GM20000 (cell line): ENCODE results near the gene LRRC41.

Experiments
- DNase-seq: peaks from one replicate; pipeline ENCODE4 v3.0.0; 2012; ENCODE audit warnings: low spot score
- TF ChIP-seq, protein P1 (sequence below): IDR thresholded peaks from 2 replicates; pipeline ENCODE4 v1.5.1; 2012; ENCODE audit warnings: mild to moderate bottlenecking, control low read depth; ENCODE audit errors: extremely low read depth, missing control alignments

The LRRC41 gene

DNA sequence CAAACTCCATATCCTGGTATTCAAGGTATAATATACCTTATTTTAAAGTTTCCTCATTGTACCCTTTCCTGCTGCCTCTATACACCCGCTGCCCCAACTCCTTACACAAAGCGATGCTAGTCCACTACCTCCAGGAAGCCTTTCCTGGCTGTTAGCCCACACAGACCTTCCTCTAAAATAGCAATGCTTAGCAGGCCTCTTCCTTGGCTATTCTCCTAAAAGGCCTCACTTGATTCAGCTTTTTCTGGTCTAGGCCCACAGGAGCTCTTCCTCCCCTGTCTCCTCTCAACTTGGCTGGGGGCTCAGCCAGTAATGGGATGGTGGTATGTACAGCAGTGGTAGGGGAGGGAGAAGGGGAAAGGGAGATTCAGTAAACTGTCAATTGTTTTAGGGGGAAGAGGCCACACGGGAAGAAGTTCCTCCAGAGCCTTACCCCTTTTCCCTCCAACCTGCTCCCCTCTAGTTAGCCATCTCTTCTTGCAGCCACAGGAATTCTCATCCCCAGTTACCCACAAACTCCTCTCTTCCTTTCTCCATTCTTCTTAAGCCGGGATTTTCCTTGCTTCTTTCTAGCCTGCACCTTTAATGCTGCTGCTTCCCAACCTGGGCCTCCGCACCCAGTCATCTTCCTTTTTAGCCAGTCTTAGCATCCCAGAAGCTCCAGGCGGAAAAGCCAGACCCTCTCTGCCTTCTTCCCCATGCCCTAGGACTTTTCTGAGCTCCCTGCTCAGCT is 2.6 kb downstream of the LRRC41 start:
- TF ChIP-seq, protein P1, sequence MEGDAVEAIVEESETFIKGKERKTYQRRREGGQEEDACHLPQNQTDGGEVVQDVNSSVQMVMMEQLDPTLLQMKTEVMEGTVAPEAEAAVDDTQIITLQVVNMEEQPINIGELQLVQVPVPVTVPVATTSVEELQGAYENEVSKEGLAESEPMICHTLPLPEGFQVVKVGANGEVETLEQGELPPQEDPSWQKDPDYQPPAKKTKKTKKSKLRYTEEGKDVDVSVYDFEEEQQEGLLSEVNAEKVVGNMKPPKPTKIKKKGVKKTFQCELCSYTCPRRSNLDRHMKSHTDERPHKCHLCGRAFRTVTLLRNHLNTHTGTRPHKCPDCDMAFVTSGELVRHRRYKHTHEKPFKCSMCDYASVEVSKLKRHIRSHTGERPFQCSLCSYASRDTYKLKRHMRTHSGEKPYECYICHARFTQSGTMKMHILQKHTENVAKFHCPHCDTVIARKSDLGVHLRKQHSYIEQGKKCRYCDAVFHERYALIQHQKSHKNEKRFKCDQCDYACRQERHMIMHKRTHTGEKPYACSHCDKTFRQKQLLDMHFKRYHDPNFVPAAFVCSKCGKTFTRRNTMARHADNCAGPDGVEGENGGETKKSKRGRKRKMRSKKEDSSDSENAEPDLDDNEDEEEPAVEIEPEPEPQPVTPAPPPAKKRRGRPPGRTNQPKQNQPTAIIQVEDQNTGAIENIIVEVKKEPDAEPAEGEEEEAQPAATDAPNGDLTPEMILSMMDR: no peak
- no peak for DNase-seq

DNA sequence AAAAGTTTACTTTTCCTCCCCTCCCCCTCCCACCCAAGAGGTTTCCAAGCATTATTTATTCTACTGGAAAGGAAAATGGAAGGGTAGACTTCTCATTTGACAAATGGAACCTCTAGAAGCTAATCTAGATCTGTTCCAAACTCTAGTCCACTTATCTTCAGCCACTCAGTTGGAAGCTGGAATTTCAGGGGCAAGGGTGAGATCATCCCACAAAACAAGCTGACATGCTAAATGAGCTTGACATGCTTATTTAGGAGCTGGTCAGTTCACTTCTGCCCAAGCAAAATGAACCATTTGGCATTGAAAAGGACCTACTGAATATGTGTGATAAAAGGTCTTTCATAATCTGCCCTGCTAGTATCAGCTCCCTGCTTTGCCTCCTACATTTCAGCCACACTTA is 5.0 kb downstream of the LRRC41 start:
- TF ChIP-seq, protein P1: no peak
- no peak for DNase-seq

DNA sequence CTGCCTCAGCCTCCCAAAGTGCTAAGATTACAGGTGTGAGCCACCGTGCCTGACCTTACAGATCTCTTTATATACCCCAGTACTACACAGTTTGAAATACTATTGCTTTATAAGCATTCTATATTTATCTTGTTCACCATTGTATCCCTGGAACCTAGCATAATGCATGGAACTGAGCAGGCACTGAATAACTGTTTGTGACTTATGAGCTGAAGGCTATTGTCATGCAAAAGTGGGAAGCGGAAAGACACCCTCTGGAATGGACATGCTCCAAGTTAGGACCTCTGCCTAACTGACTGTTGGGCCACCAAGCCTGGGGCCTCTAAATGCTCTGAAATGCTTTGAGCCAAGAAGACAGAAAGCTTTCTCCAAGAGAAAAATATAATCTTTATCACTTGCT is 8.1 kb downstream of the LRRC41 start:
- TF ChIP-seq, protein P1: no peak
- DNase-seq: no peak

DNA sequence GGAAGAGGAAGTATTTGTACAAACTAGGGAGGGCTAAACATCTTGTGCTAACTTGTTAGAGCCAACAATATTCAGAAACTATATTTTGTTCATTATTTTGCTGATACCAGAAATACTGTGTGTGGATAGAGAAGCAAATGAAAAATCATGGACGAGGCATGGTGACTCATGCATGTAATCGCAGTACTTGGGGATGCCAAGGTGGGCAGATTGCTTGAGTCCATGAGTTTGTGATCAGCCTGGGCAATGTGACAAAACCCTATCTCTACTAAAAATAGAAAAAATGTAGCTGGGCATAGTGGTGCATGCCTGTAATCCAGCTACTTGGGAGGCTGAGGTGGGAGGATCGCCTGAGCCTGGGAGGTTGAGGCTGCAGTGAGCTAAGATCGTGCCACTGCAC is 13.4 kb downstream of the LRRC41 start:
- TF ChIP-seq, protein P1: no peak
- DNase-seq: no peak

DNA sequence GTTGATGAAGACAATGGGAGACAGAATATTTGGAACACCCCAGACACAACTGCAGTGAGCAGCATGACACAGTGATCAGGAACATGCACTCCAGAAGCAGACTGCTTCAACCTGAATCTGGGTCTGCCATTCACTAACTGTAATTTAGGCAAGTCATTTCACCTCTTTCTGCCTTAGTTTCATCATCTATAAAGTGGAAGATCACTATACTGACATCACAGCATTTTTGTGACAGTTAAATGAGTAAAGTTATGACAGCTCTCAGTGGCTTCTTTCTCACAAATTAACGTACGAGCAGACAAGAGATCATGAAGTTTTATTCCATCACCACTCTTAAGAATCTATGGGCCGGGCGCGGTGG is 14.3 kb downstream of the LRRC41 start:
- DNase-seq: no peak
- TF ChIP-seq, protein P1: no peak

DNA sequence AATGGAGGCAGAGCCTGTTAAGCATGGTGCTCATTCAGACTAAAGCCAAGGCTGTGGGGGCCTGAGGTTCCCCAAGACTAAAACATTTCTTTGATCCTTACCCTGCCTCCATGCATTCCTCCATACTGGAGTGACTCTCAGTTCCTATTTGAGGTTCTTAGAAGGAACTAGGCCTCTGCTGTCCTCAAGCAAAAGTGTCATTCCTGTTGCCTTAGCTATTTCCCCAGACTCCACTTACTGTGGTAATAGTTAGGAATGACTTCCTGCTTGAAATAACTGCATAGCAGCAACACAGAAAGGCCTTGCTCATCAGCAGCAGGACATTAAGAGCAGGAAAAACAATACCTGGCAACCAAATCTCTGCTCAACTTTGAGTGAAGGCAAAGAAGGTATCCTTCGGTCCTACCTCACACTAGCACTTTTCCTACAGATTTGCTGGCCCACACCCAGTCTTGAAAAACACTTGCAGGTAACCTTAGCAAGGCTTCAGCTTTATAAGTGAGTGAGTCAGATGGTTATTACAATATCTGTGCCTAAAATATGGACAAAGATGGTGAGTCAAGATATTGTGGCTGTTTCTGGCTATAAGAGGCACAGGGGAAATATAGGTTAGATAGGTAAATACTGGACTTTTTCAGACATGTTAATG is 14.8 kb downstream of the LRRC41 start:
- no peak for DNase-seq
- TF ChIP-seq, protein P1: no peak

DNA sequence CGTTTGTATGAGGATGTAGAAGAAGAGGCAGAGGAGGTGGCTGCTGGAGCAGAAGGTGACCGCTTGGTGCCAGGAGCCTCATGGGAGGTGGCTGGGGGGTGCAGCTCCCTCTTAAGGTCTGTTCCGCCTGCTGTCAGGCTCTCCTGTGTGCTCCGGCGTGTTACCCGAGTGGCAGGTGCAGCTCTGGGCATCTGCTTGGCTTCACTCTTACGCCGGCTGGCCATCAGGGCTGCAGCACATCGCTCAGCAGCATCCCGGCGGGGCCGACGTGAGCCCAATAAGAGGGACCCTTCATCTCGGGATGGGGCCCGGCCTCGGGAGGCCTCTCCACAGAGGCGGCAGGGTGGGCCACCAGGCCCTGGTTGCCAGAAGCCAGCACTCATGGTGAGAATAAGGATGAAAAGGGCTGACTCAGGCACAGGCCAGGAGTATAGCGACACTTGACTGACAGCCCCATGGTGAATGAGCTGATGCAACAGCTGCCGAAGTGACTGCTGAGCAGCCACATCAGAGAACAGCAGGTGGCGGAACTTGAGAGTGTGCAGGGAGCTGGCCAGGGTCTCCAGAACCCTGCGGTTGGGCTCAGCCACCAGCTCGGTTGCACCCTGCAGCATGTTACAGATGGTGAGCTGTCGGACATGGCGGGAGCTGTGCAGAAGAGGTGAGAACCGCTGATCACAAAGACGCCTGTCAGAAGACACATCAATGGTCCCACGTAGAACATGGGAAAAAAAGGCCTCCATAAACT is 17.5 kb downstream of the LRRC41 start:
- DNase-seq: no peak
- TF ChIP-seq, protein P1: no peak
